H9 (cell line): ENCODE results near the gene SPOCK3. TPM values are rescaled to one million over a fixed set of nuclear protein-coding genes. Genes with fewer than 3 reads are reported as not detected.

Experiments used
- DNase-seq: peaks from one replicate; pipeline ENCODE4 v3.0.0-alpha.2; 2017
- H2AFZ ChIP-seq: one replicate; pipeline ENCODE4 v1.6.1; 2013; ENCODE audit warnings: mild to moderate bottlenecking, low read length, control low read depth, moderate library complexity
- H2AK5ac ChIP-seq: 2 replicates; pipeline ENCODE4 v1.6.1; 2013; ENCODE audit warnings: low read length, control low read depth, mixed read lengths; ENCODE audit not compliant: insufficient read length
- H2BK120ac ChIP-seq: one replicate; pipeline ENCODE4 v1.6.1; 2013; ENCODE audit warnings: low read depth, mild to moderate bottlenecking, low read length, control low read depth, inconsistent platforms; ENCODE audit not compliant: poor library complexity, severe bottlenecking
- H2BK12ac ChIP-seq: 2 replicates; pipeline ENCODE4 v1.6.1; 2013; ENCODE audit warnings: low read length, control low read depth, mixed read lengths, low read depth; ENCODE audit not compliant: insufficient read length
- H2BK15ac ChIP-seq: 2 replicates; pipeline ENCODE4 v1.6.1; 2013; ENCODE audit warnings: low read depth, low read length, control low read depth
- H2BK20ac ChIP-seq: one replicate; pipeline ENCODE4 v1.6.1; 2013; ENCODE audit warnings: low read depth, mild to moderate bottlenecking, low read length, control low read depth, inconsistent platforms; ENCODE audit not compliant: poor library complexity, severe bottlenecking
- H2BK5ac ChIP-seq: 2 replicates; pipeline ENCODE4 v1.6.1; 2013; ENCODE audit warnings: low read length, control low read depth, mixed read lengths; ENCODE audit not compliant: insufficient read length
- H3K14ac ChIP-seq: 2 replicates; pipeline ENCODE4 v1.6.1; 2013; ENCODE audit warnings: low read length, control low read depth; ENCODE audit not compliant: insufficient read depth
- H3K18ac ChIP-seq: 2 replicates; pipeline ENCODE4 v1.6.1; 2013; ENCODE audit warnings: low read depth, mild to moderate bottlenecking, mixed read lengths, low read length, control low read depth; ENCODE audit not compliant: insufficient read length
- H3K23ac ChIP-seq: 2 replicates; pipeline ENCODE4 v1.6.1; 2013; ENCODE audit warnings: low read length, control low read depth, mixed read lengths, low read depth; ENCODE audit not compliant: insufficient read length
- H3K23me2 ChIP-seq: 2 replicates; pipeline ENCODE4 v1.6.1; 2013; ENCODE audit warnings: low read depth, mild to moderate bottlenecking, mixed read lengths, low read length, control low read depth; ENCODE audit not compliant: insufficient read length, poor library complexity, severe bottlenecking
- H3K27ac ChIP-seq: 2 replicates; pipeline ENCODE4 v1.5.1; 2013; ENCODE audit warnings: low read length, control low read depth, mixed read lengths, low read depth; ENCODE audit not compliant: insufficient read length
- H3K27me3 ChIP-seq: 2 replicates; pipeline ENCODE4 v1.6.1; 2013; ENCODE audit warnings: low read length, control low read depth, inconsistent platforms; ENCODE audit not compliant: insufficient read depth
- H3K4ac ChIP-seq: 2 replicates; pipeline ENCODE4 v1.6.1; 2013; ENCODE audit warnings: low read depth, mild to moderate bottlenecking, control low read depth, inconsistent platforms, low read length, moderate library complexity
- H3K4me1 ChIP-seq: 2 replicates; pipeline ENCODE4 v1.6.1; 2013; ENCODE audit warnings: low read length, control low read depth, inconsistent platforms; ENCODE audit not compliant: insufficient read depth
- H3K4me2 ChIP-seq: 2 replicates; pipeline ENCODE4 v1.6.1; 2013; ENCODE audit warnings: low read length, control low read depth, mixed read lengths; ENCODE audit not compliant: insufficient read length, insufficient read depth
- H3K56ac ChIP-seq: 2 replicates; pipeline ENCODE4 v1.6.1; 2013; ENCODE audit warnings: low read depth, mild to moderate bottlenecking, mixed read lengths, low read length, control low read depth; ENCODE audit not compliant: insufficient read length
- H3K79me1 ChIP-seq: 2 replicates; pipeline ENCODE4 v1.6.1; 2013; ENCODE audit warnings: low read depth, mild to moderate bottlenecking, moderate library complexity, low read length, control low read depth, inconsistent platforms; ENCODE audit not compliant: insufficient read depth, poor library complexity, severe bottlenecking
- H3K79me2 ChIP-seq: 2 replicates; pipeline ENCODE4 v1.6.1; 2013; ENCODE audit warnings: low read length, control low read depth, inconsistent platforms; ENCODE audit not compliant: insufficient read depth
- H3K9ac ChIP-seq: 2 replicates; pipeline ENCODE4 v1.6.1; 2013; ENCODE audit warnings: low read length, control low read depth, mixed read lengths; ENCODE audit not compliant: insufficient read length; ENCODE audit errors: extremely low read depth
- H3K9me3 ChIP-seq: one replicate; pipeline ENCODE4 v1.6.1; 2013; ENCODE audit warnings: low read depth, low read length, inconsistent platforms; ENCODE audit not compliant: control insufficient read depth
- H3T11ph ChIP-seq: one replicate; pipeline ENCODE4 v1.6.1; 2013; ENCODE audit warnings: mild to moderate bottlenecking, low read length, control low read depth, inconsistent platforms
- H4K20me1 ChIP-seq: one replicate; pipeline ENCODE4 v1.6.1; 2013; ENCODE audit not compliant: control insufficient read depth, insufficient read length, insufficient read depth
- H4K5ac ChIP-seq: 2 replicates; pipeline ENCODE4 v1.6.1; 2013; ENCODE audit warnings: low read depth, mild to moderate bottlenecking, mixed read lengths, low read length, control low read depth; ENCODE audit not compliant: insufficient read length
- H4K8ac ChIP-seq: replicated peaks from 2 replicates; pipeline ENCODE4 v1.6.1; 2013; ENCODE audit warnings: low read length, control low read depth, mixed read lengths, low read depth; ENCODE audit not compliant: insufficient read length
- H4K91ac ChIP-seq: 2 replicates; pipeline ENCODE4 v1.6.1; 2013; ENCODE audit warnings: low read depth, mild to moderate bottlenecking, moderate library complexity, mixed read lengths, low read length, control low read depth; ENCODE audit not compliant: insufficient read length
- H3K27ac Mint-ChIP-seq, 3 experiments: 2 replicates in 2 of 3; 3 replicates in 1 of 3; pipeline ENCODE4 v1.8.0; 2020 to 2021; ENCODE audit warnings: mixed read lengths in 3 of 3, mild to moderate bottlenecking in 1 of 3, moderate library complexity in 1 of 3
- H3K27me3 Mint-ChIP-seq: 2 replicates; pipeline ENCODE4 v1.8.0; 2021; ENCODE audit warnings: low read depth, mild to moderate bottlenecking, moderate library complexity, mixed read lengths
- H3K36me3 Mint-ChIP-seq, 3 experiments: 2 replicates in 2 of 3; 3 replicates in 1 of 3; pipeline ENCODE4 v1.8.0; 2020 to 2021; ENCODE audit warnings: low read depth in 3 of 3, mixed read lengths in 3 of 3; ENCODE audit not compliant: insufficient read depth in 1 of 3
- H3K4me1 Mint-ChIP-seq, 2 experiments: 2 replicates each; pipeline ENCODE4 v1.8.0; 2020; ENCODE audit warnings: mixed read lengths in 2 of 2
- H3K4me3 Mint-ChIP-seq, 2 experiments: 2 replicates in 1 of 2; 3 replicates in 1 of 2; pipeline ENCODE4 v1.8.0; 2020 to 2021; ENCODE audit warnings: mild to moderate bottlenecking in 2 of 2, mixed read lengths in 2 of 2, moderate library complexity in 1 of 2
- H3K9me3 Mint-ChIP-seq, 2 experiments: 2 replicates in 1 of 2; 3 replicates in 1 of 2; pipeline ENCODE4 v1.8.0; 2020; ENCODE audit warnings: mild to moderate bottlenecking in 2 of 2, mixed read lengths in 2 of 2, moderate library complexity in 1 of 2
- CTCF ChIP-seq: fragments of 200-600 bp; sonication (generic); conservative IDR thresholded peaks from 3 replicates; pipeline ENCODE4 v1.8.0; 2021; ENCODE audit warnings: antibody characterized with exemption, mild to moderate bottlenecking
- WGBS: extraction: QIAGEN DNeasy Blood & Tissue Kit; methylation state at CpG from one replicate; pipeline ENCODE4 v1.1.7; 2013; ENCODE audit warnings: missing lambda C conversion rate, low lambda C conversion rate, mixed read lengths; ENCODE audit not compliant: insufficient read length; ENCODE audit errors: extremely low coverage; 5-methylcytosine and 5-hydroxymethylcytosine counted together
- total RNA-seq: library from RNA; stranded (reverse); gene quantifications from 2 replicates; pipeline ENCODE4 v1.2.1, GENCODE V29; 2021

SPOCK3 gene
- total RNA-seq, 1 experiment from 2014 or later, result 0.28 TPM

- H2AFZ ChIP-seq, result no peak overlapping the region
- Mint-ChIP-seq H3K36me3 (no peaks in the 10 kb centered on the region), H3K27me3 (no peaks in the 10 kb centered on the region), H3K27ac (no peak overlapping the region), H3K4me1 (no peaks in the 10 kb centered on the region), H3K9me3 (no peaks in the 10 kb centered on the region), H3K4me3 (no peak overlapping the region)
- no peaks in the 10 kb centered on the region for H3K4me1 ChIP-seq
- H2BK12ac ChIP-seq, result no peak overlapping the region
- H3K4me2 ChIP-seq, result no peak overlapping the region
- H3K27ac ChIP-seq, result no peak overlapping the region
- no peak overlapping the region for H2BK20ac ChIP-seq
- no peak overlapping the region for H3K9ac ChIP-seq
- H4K8ac ChIP-seq, result no peak overlapping the region
- no peak overlapping the region for H3K56ac ChIP-seq
- H2AK5ac ChIP-seq, result no peak overlapping the region
- no peak overlapping the region for H2BK5ac ChIP-seq
- no peak overlapping the region for H3K18ac ChIP-seq
- H3T11ph ChIP-seq, result no peak overlapping the region
- no peak overlapping the region for H2BK15ac ChIP-seq
- no peak overlapping the region for H3K4ac ChIP-seq
- TF ChIP-seq CTCF, result no peak
- H4K5ac ChIP-seq, result no peak overlapping the region
- H3K27me3 ChIP-seq, result no peaks in the 10 kb centered on the region
- H2BK120ac ChIP-seq, result no peak overlapping the region
- WGBS, result no CpG with 5 or more reads among the region's 4 CpGs
- no peaks in the 10 kb centered on the region for H3K79me2 ChIP-seq
- H3K14ac ChIP-seq, result no peak overlapping the region
- H4K91ac ChIP-seq, result no peak overlapping the region
- DNase-seq, result no peak
- no peaks in the 10 kb centered on the region for H4K20me1 ChIP-seq
- H3K23me2 ChIP-seq, result no peaks in the 10 kb centered on the region
- no peaks in the 10 kb centered on the region for H3K9me3 ChIP-seq
- H3K23ac ChIP-seq, result no peak overlapping the region
- no peaks in the 10 kb centered on the region for H3K79me1 ChIP-seq
Observed at GRCh38 chr4:166913926-166914325, 320.4 kb downstream of the SPOCK3 start.
